Vagina (tissue), 2 donors: ENCODE results near the gene SLC25A31. TPM values are rescaled to one million over a fixed set of nuclear protein-coding genes. Genes with fewer than 3 reads are reported as not detected.

Source experiments
- DNase-seq, 2 donors: peaks; one replicate each; pipeline ENCODE4 v3.0.0-alpha.2; 2017; ENCODE audit errors: extremely low spot score in 2 of 2
- H3K27ac ChIP-seq: fragments of 200-600 bp; sonication (generic); one replicate; pipeline ENCODE4 v1.5.1; 2019
- H3K27me3 ChIP-seq: fragments of 200-600 bp; sonication (generic); one replicate; pipeline ENCODE4 v1.5.1; 2019
- H3K36me3 ChIP-seq, 2 donors: fragments of 200-600 bp; sonication (generic); one replicate each; pipeline ENCODE4 v1.5.1; 2017 to 2019
- H3K4me1 ChIP-seq: fragments of 200-600 bp; sonication (generic); one replicate; pipeline ENCODE4 v1.5.1; 2019
- H3K4me3 ChIP-seq, 2 donors: fragments of 200-600 bp; sonication (generic); 1 replicate in 1 of 2; 2 replicates in 1 of 2; pipeline ENCODE4 v1.5.1; 2016 to 2019
- H3K9me3 ChIP-seq: fragments of 200-600 bp; sonication (generic); one replicate; pipeline ENCODE4 v1.5.1; 2019
- CTCF ChIP-seq, 3 experiments: fragments of 450-650 bp in 2 of 3; fragments of 200-600 bp in 1 of 3; sonication (generic) in 1 of 3; IDR thresholded peaks; one replicate each; pipeline ENCODE4 v1.5.1; 2017 to 2019; ENCODE audit warnings: antibody characterized with exemption in 3 of 3, mild to moderate bottlenecking in 2 of 3, moderate library complexity in 2 of 3
- POLR2A ChIP-seq, 2 donors: fragments of 450-650 bp; IDR thresholded peaks; one replicate each; pipeline ENCODE4 v1.6.1; 2017; ENCODE audit warnings: antibody characterized with exemption in 2 of 2, mild to moderate bottlenecking in 2 of 2, moderate library complexity in 2 of 2
- POLR2AphosphoS5 ChIP-seq, 2 donors: sonication (generic); formaldehyde crosslinking; IDR thresholded peaks; one replicate each; pipeline ENCODE4 v1.9.0; 2017; ENCODE audit warnings: antibody characterized with exemption in 2 of 2, mild to moderate bottlenecking in 2 of 2, low read depth in 1 of 2; ENCODE audit not compliant: insufficient read depth in 1 of 2
- intact Hi-C: fragments of 100-400 bp; cut with DNase I; formaldehyde crosslinking; loops from one replicate; pipeline ENCODE4 v1.15.1; 2023
- total RNA-seq: library from RNA; depleted of rRNA; stranded (reverse); fragments of >200 nt; gene quantifications from one replicate; pipeline ENCODE4 v1.2.3, GENCODE V29; 2016

The SLC25A31 gene
- total RNA-seq, 1 donor from 2014 or later: not detected

GRCh38 chr4:127737295-127737694 is 7.1 kb downstream of the SLC25A31 start:
- TF ChIP-seq CTCF (IDR thresholded peaks at IDR 0.05) (no peak), POLR2AphosphoS5 (IDR thresholded peaks at IDR 0.05; ENCODE audit: insufficient read depth in 1 of 2, low read depth in 1 of 2) (no peak), POLR2A (IDR thresholded peaks at IDR 0.05) (no peak)
- H3K36me3 ChIP-seq: no peaks in the 10 kb centered on the region
- DNase-seq: no peak
- H3K27ac ChIP-seq: no peak overlapping the region
- intact Hi-C loops: no loop called here
- no peaks in the 10 kb centered on the region for H3K9me3 ChIP-seq
- H3K27me3 ChIP-seq: no peaks in the 10 kb centered on the region
- H3K4me1 ChIP-seq: no peaks in the 10 kb centered on the region
- H3K4me3 ChIP-seq: no peak overlapping the region

- no peaks in the 10 kb centered on the region for H3K9me3 ChIP-seq
- no peaks in the 10 kb centered on the region for H3K4me1 ChIP-seq
- TF ChIP-seq POLR2AphosphoS5 (IDR thresholded peaks at IDR 0.05; ENCODE audit: insufficient read depth in 1 of 2, low read depth in 1 of 2) (no peak), POLR2A (IDR thresholded peaks at IDR 0.05) (no peak), CTCF (IDR thresholded peaks at IDR 0.05) (no peak)
- H3K27me3 ChIP-seq: no peaks in the 10 kb centered on the region
- no peak overlapping the region for H3K27ac ChIP-seq
- DNase-seq: no peak
- H3K36me3 ChIP-seq: no peaks in the 10 kb centered on the region
- intact Hi-C loops: no loop called here
- no peak overlapping the region for H3K4me3 ChIP-seq
These were observed 11.0 kb downstream of the SLC25A31 start for GRCh38 chr4:127741247-127741646.

- Histone ChIP-seq H3K36me3 (no peaks in the 10 kb centered on the region), H3K4me3 (no peak overlapping the region), H3K27me3 (no peaks in the 10 kb centered on the region), H3K27ac (no peak overlapping the region), H3K4me1 (no peaks in the 10 kb centered on the region), H3K9me3 (no peaks in the 10 kb centered on the region)
- TF ChIP-seq CTCF (IDR thresholded peaks at IDR 0.05): no peak
- no peak for TF ChIP-seq POLR2A (IDR thresholded peaks at IDR 0.05)
- TF ChIP-seq POLR2AphosphoS5 (IDR thresholded peaks at IDR 0.05; ENCODE audit: insufficient read depth in 1 of 2, low read depth in 1 of 2): no peak
- intact Hi-C loops: loop anchor here (5.0 kb wide), 1 partner anchor 1436 kb away; no protein-coding TSS in a partner anchor
- no peak for DNase-seq
These were observed 17.7 kb downstream of the SLC25A31 start for GRCh38 chr4:127747883-127748282.

- intact Hi-C loops: loop anchor here (5.0 kb wide), 1 partner anchor 1437 kb away; no protein-coding TSS in a partner anchor
- Histone ChIP-seq H3K4me3 (no peak overlapping the region), H3K36me3 (no peaks in the 10 kb centered on the region), H3K27ac (no peak overlapping the region), H3K4me1 (no peaks in the 10 kb centered on the region), H3K9me3 (no peaks in the 10 kb centered on the region), H3K27me3 (no peaks in the 10 kb centered on the region)
- DNase-seq: no peak
- TF ChIP-seq CTCF (IDR thresholded peaks at IDR 0.05) (no peak), POLR2A (IDR thresholded peaks at IDR 0.05) (no peak), POLR2AphosphoS5 (IDR thresholded peaks at IDR 0.05; ENCODE audit: insufficient read depth in 1 of 2, low read depth in 1 of 2) (no peak)
These were observed 18.8 kb downstream of the SLC25A31 start for GRCh38 chr4:127748957-127749356.

- no peaks in the 10 kb centered on the region for H3K36me3 ChIP-seq
- intact Hi-C loops: no loop called here
- no peak overlapping the region for H3K4me3 ChIP-seq
- no peaks in the 10 kb centered on the region for H3K27me3 ChIP-seq
- H3K27ac ChIP-seq: no peak overlapping the region
- H3K9me3 ChIP-seq: no peaks in the 10 kb centered on the region
- no peaks in the 10 kb centered on the region for H3K4me1 ChIP-seq
- TF ChIP-seq POLR2A (IDR thresholded peaks at IDR 0.05) (no peak), CTCF (IDR thresholded peaks at IDR 0.05) (no peak), POLR2AphosphoS5 (IDR thresholded peaks at IDR 0.05; ENCODE audit: insufficient read depth in 1 of 2, low read depth in 1 of 2) (no peak)
- no peak for DNase-seq
These were observed 26.7 kb downstream of the SLC25A31 start for GRCh38 chr4:127756906-127757305.
